ENCODE results near the gene TCEANC2.

DNA sequence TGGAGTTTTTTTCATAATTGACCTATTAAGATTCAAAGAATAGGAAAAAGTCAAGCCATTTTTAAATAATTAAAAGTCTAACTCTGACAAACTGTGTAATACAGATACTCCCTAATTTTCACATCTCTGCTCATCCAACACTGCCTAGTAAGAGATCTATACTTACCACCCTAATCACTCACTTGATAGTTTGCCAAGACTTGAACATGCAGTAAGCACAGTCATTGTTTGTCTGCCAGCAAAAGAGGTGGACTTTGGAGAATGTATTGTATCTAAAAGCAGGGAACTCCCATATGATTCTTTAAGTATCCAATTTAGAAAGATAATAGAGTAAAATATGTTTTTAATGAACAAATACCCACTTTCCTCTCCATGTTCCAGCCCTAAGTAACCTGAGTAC lies 15.9 kb upstream of the TCEANC2 start:
- TF ChIP-seq, protein P1, sequence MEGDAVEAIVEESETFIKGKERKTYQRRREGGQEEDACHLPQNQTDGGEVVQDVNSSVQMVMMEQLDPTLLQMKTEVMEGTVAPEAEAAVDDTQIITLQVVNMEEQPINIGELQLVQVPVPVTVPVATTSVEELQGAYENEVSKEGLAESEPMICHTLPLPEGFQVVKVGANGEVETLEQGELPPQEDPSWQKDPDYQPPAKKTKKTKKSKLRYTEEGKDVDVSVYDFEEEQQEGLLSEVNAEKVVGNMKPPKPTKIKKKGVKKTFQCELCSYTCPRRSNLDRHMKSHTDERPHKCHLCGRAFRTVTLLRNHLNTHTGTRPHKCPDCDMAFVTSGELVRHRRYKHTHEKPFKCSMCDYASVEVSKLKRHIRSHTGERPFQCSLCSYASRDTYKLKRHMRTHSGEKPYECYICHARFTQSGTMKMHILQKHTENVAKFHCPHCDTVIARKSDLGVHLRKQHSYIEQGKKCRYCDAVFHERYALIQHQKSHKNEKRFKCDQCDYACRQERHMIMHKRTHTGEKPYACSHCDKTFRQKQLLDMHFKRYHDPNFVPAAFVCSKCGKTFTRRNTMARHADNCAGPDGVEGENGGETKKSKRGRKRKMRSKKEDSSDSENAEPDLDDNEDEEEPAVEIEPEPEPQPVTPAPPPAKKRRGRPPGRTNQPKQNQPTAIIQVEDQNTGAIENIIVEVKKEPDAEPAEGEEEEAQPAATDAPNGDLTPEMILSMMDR (conservative IDR thresholded peaks at IDR 0.05; ENCODE audit: low read depth, low read length) = no peak
- TF ChIP-seq EZH2 (IDR thresholded peaks at IDR 0.05; ENCODE audit: borderline replicate concordance, low read depth, low read length, poor library complexity, severe bottlenecking) = no peak

All from A673 (cell line).